Epithelial cell of proximal tubule (primary cell): ENCODE data around the gene CALD1. TPM values are rescaled to one million over a fixed set of nuclear protein-coding genes. Genes with fewer than 3 reads are reported as not detected.

Source experiments
- DNase-seq: peaks from one replicate; pipeline ENCODE4 v3.0.0-alpha.2; 2011; ENCODE audit warnings: low read depth
- H3K4me3 ChIP-seq: 2 replicates; pipeline ENCODE4 v1.5.1; 2011; ENCODE audit warnings: low read depth, mild to moderate bottlenecking, low read length
- total RNA-seq: library from RNA; depleted of rRNA; stranded (reverse); fragments of >200 nt; gene quantifications from 2 replicates; pipeline ENCODE4 v1.2.3, GENCODE V29; 2015
- TF ChIP-seq, protein P1 (sequence below): conservative IDR thresholded peaks from 2 replicates; pipeline ENCODE4 v1.5.1; 2012; ENCODE audit warnings: low read depth, mild to moderate bottlenecking, low read length

CALD1 gene
- total RNA-seq, 1 donor from 2014 or later, result 140 TPM

- no peak overlapping the region for H3K4me3 ChIP-seq
- TF ChIP-seq, protein P1, sequence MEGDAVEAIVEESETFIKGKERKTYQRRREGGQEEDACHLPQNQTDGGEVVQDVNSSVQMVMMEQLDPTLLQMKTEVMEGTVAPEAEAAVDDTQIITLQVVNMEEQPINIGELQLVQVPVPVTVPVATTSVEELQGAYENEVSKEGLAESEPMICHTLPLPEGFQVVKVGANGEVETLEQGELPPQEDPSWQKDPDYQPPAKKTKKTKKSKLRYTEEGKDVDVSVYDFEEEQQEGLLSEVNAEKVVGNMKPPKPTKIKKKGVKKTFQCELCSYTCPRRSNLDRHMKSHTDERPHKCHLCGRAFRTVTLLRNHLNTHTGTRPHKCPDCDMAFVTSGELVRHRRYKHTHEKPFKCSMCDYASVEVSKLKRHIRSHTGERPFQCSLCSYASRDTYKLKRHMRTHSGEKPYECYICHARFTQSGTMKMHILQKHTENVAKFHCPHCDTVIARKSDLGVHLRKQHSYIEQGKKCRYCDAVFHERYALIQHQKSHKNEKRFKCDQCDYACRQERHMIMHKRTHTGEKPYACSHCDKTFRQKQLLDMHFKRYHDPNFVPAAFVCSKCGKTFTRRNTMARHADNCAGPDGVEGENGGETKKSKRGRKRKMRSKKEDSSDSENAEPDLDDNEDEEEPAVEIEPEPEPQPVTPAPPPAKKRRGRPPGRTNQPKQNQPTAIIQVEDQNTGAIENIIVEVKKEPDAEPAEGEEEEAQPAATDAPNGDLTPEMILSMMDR, result no peak
- no peak for DNase-seq
Measured at GRCh38 chr7:134798155-134798554, 18.7 kb downstream of the CALD1 start.

DNA sequence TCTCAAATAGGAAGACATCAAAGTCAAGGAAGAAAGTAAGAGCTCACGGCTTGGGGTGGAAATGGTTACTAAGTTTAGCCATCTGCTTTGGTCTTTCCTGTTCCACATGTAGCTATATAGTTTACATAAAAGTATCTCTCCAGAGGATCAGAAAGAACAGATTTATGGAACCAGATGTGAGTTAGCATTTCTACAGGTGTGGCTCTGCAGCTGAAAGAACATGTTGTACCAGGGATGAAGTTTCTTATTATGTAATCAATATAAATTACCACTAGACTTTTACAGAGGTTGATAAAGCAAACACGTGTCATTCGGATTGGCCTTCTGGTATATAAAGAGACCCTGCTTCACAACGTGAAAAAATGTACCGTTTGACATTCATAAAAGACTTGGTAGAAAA, 19.9 kb downstream of the CALD1 start:
- TF ChIP-seq, protein P1, result no peak
- no peak for DNase-seq
- no peak overlapping the region for H3K4me3 ChIP-seq

DNA sequence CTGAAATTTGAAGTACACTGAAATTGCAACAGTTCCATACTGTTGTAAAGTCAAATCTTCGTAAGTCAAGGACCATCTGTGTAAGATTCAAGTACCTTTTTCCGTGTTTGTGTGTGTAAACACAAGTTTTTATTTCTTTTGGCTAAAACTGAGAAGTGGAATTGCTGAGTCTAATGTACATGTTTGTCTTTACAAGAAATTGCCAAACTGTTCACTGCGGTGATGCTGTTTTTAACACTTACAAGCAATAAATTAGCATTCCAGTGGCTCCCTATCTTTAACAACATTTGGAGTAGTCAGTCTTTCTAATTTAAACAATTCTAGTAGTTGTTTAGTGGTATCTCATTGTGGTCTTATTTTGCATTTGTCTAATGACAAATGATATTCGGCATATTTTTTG, 23.3 kb downstream of the CALD1 start:
- DNase-seq, result no peak

DNA sequence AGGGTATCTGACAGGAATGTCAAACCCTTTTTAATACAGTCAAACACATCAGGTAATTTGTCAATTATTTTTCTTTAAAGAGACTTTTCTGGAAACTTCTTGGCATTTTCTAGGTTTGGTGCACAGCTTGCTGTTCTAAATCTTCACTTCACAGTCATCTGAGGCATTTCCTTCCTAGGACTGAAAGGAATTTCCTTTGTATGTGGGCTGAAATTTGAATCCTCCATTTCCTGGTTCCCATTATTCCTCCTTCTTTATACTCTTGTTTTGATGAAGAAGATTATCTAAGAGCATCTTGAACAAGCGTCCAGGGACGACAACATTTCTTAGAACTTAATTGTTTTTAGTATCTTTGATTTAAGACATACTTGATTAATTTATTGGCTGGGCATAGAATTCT, 24.9 kb downstream of the CALD1 start:
- H3K4me3 ChIP-seq, result no peak overlapping the region
- TF ChIP-seq, protein P1, result no peak
- DNase-seq, result no peak

More for the DNA sequence above, 23.3 kb downstream of the CALD1 start:
- TF ChIP-seq, protein P1, result no peak
- no peak overlapping the region for H3K4me3 ChIP-seq

DNA sequence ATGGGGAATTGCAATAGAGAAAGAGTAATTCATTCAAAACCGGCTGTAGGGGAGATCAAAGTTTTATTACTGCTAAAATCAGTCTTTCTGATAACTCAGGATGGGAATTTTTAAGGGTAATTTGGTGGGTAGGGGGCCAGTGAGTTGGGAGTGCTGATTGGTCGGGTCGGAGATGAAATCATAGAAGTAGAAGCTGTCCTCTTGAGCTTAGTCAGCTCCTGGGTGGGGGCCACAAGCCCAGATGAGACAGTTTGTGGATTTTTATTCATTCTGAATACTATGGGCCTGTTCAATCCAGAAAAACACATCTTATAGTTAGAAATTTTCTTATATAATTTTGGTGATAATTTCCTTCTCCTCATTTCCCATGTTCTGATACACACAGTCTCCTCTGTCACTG, 25.4 kb downstream of the CALD1 start:
- TF ChIP-seq, protein P1, result no peak
- DNase-seq, result no peak
- no peak overlapping the region for H3K4me3 ChIP-seq

GRCh38 chr7:134806197-134806596, 26.8 kb downstream of the CALD1 start:
- no peak overlapping the region for H3K4me3 ChIP-seq
- DNase-seq, result no peak
- TF ChIP-seq, protein P1, result no peak

DNA sequence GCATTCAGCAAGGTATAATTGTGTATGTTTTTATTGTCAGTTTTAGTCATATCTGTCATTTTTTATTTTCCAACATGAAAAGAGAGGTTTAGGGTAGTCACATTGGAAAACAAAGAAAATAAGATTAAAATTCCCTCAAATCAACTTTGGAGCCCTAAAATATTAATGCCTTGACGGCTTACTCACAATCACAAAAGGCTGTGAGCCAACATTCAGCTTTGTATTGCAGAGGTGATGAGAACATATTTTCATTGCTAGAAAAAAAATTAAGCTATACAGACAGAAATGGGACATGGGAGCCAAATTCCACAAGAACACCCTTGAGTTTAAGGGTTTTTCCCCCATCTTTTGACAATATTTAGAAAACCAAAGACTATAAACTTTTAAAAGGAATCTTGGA, 30.2 kb downstream of the CALD1 start:
- TF ChIP-seq, protein P1, result no peak
- no peak for DNase-seq
- no peak overlapping the region for H3K4me3 ChIP-seq
